Astrocyte (in vitro differentiated cells and primary cell): Measurements from ENCODE around the gene HSD17B2.

Experiments
- EZH2 ChIP-seq: IDR thresholded peaks from 2 replicates; pipeline ENCODE4 v1.6.1; 2012; ENCODE audit warnings: mild to moderate bottlenecking, low read length, inconsistent platforms; ENCODE audit not compliant: insufficient read depth
- TF ChIP-seq, protein P1 (sequence below): IDR thresholded peaks from 2 replicates; pipeline ENCODE4 v1.5.1; 2011; ENCODE audit warnings: low read depth, mild to moderate bottlenecking, inconsistent platforms, low read length, moderate library complexity; ENCODE audit not compliant: insufficient read depth

DNA sequence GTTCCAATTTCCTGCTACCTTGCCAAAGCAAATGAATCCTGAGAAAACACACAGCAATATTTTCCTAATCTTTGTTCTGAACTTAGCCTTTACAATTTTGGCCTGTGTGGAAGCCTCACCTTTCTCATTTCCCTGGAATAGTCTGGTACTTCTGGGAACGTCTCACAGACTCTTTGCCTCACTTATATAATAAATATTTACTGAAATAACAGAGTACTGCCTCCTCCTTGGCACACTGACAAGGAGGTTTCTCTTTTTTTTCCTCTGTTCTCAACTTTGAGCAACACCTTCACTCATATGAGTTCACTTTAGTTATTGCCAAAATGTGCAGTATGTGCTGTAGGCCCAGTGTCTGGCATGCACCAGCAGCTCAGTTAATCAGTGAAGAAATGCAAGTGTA lies 37.3 kb downstream of the HSD17B2 start:
- TF ChIP-seq, protein P1, sequence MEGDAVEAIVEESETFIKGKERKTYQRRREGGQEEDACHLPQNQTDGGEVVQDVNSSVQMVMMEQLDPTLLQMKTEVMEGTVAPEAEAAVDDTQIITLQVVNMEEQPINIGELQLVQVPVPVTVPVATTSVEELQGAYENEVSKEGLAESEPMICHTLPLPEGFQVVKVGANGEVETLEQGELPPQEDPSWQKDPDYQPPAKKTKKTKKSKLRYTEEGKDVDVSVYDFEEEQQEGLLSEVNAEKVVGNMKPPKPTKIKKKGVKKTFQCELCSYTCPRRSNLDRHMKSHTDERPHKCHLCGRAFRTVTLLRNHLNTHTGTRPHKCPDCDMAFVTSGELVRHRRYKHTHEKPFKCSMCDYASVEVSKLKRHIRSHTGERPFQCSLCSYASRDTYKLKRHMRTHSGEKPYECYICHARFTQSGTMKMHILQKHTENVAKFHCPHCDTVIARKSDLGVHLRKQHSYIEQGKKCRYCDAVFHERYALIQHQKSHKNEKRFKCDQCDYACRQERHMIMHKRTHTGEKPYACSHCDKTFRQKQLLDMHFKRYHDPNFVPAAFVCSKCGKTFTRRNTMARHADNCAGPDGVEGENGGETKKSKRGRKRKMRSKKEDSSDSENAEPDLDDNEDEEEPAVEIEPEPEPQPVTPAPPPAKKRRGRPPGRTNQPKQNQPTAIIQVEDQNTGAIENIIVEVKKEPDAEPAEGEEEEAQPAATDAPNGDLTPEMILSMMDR: no peak
- TF ChIP-seq EZH2: no peak
